Measurements from ENCODE around the gene HEATR5B.
"Not testable (repeated sequence)": the region's sequence is repeated elsewhere in the genome, so short reads cannot be mapped to it uniquely, and the experiment has no call there.

The HEATR5B gene

GRCh38 chr2:36988008-36988407 is 96.2 kb downstream of the HEATR5B start:
- in situ Hi-C loops (cut with MboI; ENCODE audit: low sequenced_read_pairs): no loop called here

DNA sequence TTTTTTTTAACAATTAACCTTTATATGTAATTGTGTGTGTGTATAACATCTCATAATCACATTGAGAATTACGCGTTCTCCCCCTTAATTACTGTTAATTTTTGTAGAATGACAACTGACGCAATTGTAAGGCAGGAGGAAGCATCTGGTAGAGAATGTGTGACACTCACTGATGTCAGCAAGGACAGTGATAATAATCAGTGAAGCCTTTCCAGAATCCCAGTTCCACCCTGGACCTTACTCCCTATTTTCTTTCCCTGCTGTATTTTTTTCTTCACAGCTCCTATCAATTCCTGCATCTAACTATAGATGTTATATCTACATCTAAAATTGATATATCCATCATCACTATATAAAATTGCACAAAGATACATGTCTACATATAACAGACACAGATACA is 101.7 kb downstream of the HEATR5B start:
- in situ Hi-C loops (cut with MboI; ENCODE audit: low sequenced_read_pairs): no loop called here

DNA sequence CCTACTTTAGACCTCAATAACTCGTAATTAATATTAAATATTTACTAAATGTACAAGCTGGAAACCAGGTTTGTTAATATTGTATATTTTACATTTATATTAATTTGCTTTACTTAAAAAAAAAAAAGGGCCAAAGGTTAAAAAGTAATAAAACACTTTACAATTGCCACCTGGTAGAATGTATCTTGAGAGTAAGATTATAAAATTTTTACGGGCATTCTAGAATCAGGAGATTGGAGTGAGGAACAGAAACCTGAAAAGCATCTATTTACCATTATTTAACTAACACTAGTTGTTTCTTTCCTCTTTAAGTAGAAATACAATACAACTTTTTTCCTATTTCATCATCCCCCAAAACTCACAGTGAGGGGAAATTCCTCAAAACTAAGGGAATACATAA is 102.3 kb downstream of the HEATR5B start:
- in situ Hi-C loops (cut with MboI; ENCODE audit: low sequenced_read_pairs): no loop called here

- in situ Hi-C loops (cut with MboI; ENCODE audit: low sequenced_read_pairs): not testable (repeated sequence)
Measured at GRCh38 chr2:36979007-36979406, 105.2 kb downstream of the HEATR5B start.

- in situ Hi-C loops (cut with MboI; ENCODE audit: low sequenced_read_pairs): no loop called here
Measured at GRCh38 chr2:36976065-36976464, 108.1 kb downstream of the HEATR5B start.

DNA sequence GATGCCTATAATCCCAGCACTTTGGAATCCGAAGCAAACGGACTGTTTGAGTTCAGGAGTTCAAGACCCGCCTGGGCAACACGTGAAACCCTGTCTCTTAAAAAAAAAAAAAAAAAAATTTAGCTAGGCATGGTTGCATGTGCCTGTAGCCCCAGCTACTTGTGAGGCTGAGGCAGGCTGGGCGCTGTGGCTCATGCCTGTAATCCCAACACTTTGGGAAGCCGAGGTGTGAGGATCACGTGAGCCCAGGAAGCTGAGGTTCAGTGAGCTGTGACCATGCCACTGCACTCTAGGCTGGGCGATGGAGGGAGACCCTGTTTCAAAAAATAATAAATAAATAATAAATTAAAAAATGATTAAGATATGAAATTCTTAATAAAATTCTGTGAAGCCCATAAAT is 108.9 kb downstream of the HEATR5B start:
- in situ Hi-C loops (cut with MboI; ENCODE audit: low sequenced_read_pairs): no loop called here

DNA sequence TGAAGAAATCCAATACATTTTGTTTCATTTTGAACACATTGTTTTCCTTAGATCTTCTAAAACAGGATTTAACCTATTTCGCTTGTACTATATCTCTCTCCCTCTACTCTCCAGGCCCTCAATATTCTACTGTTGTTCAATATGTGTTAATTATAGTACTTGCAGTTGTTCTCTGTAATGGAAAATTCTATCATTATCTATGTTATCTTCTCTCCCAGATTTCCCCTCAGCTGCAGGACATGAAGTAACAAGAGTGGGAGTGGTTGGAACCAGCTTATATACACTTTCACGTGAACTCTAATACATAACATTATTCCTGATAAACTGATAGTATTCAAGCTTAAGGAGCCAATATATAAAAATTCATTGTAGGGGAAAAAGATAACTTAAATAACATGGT is 110.9 kb downstream of the HEATR5B start:
- in situ Hi-C loops (cut with MboI; ENCODE audit: low sequenced_read_pairs): no loop called here

DNA sequence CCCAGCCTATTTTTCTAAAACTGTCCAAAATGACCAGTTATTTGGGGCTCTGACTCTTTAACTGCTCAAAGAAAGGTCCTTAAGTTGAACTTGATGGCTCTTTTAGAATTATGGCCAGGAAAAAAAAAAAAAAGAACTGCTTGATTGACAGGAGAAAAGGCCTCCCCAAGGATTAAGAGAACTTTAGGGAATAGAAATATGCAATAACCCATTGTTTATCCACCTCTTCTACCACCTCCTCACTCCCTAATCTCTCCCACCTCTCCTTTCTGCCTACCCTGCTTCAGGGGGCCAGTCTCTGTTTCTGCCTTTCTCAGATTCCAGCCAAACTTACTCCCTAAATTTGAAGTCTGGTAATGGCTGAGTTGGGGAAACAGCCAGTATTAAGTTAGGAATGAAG is 112.2 kb downstream of the HEATR5B start:
- in situ Hi-C loops (cut with MboI; ENCODE audit: low sequenced_read_pairs): no loop called here

DNA sequence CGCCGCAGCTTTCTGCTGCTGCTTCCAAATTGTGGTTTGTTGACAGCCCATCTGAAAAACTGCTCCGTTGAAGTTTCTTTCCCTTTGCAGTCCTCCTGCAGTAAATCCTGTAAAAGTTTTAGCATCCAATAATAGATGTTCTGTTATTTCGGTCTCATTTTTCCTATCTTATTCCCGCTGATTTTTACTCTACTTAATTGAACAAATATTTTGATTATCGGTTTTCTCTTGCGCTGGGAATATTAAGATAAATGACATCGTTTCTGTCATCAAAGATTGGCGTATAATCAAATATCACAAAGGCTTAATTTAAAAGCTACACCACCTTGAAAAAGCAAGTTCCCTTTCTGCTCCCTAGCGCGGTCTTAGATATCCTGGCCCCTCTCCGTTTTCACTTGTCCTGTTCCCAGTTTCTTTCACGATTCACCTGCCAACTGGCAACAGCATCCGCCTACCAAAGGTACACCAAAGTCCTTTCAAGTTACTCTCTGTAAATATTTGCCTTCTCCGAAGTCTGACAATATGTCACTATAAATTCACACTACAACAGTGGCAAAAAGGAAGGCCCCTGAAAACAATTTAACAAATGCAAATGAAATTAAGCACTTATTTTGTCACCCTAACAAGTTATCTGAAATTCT is 116.8 kb downstream of the HEATR5B start:
- in situ Hi-C loops (cut with MboI; ENCODE audit: low sequenced_read_pairs): no loop called here

DNA sequence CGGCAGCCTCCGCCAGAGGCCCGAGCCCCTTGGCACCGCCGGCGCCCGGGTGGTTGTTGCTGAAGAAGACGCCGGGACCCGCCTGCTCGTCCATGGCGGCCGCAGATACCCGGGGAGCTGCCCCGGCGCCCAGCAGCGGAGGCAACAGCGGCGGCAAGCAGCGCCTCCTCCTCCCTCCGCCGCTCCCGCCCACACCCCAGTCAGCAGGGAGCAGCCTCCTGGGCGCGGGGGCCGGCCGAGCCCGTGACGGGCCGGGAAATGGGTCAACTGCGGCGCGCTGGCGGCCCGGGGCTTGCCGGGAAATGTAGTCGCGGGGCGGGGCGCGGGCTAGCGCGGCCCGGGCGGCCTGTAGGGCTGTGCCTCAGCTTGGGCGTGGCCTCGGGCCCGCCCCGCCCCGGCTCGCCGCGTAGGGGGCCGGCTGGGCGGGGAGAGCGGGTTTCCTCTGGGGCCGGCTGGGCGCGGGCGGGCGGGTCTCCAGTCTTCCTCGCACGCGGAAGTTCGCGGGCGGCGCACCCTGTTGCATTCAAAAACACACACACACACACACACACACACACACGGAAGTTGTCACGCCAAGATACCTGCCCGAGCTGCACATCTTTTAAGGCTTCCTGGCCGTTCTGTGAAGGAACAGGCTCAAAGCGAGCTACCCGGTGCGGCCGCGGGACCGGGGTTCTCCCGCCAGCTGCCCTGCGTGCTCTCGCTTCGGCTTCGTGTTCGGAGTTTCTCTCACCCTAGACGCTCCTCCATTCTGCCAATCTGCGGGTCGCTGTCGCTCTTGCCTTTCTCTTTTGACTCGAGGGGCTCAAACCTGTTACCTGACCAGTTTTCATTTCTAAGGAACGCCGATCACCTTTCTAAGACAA is 117.6 kb downstream of the HEATR5B start, which contains the start of gene STRN:
Gene STRN (minus strand): TSS at position 167 of the 866 bp plus-strand sequence. CDS start 73 bp downstream, at position 94.
- in situ Hi-C loops (cut with MboI; ENCODE audit: low sequenced_read_pairs): no loop called here

DNA sequence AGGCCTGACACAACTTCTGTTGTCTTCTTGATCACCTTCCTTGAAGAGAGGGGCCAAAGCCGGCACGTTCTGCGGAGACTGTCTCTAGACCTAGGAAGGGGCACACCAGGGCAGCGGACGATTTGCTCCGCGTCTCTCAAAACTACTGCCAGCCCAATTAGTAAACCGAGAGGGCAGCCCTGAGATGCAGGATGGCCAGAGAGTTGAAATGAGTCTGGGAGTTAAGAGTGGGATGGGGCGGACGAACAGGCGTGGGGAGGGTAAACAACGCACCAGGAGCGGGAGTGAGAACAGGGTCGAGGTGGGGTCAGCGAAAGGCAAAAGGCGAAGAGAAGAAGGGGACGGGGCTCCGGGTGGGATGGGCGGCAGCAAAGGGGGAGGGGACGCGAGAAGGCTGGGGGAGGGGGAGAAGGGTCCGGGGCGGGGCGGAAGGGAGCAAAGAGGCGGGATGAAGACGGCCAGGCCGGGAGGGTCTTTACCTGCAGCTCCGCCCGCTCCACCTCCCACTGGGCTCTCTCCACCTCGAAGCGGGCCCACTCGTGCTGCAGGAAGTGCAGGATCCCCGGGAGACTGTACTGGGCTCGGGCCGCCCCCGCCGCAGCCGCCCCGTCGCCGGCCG is 118.3 kb downstream of the HEATR5B start:
- in situ Hi-C loops (cut with MboI; ENCODE audit: low sequenced_read_pairs): no loop called here

DNA sequence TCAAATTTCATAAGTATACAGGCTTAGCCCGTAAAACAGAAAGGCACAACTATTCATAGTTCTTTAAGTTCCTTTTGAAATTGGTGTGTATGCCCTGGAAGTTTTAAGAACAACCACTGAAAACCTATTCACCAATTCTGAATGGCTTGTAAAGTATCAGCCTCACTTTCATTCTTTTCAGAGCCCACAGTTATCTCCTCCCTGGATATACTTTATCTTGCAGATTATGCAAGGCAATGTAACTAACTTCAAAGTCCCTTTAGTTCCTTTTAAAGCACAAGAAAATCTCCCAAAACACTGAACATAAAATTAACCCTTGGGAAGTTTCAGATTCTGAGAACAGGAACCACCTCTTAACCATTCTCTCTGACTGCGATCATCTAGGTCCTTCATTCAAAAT is 119.0 kb downstream of the HEATR5B start:
- in situ Hi-C loops (cut with MboI; ENCODE audit: low sequenced_read_pairs): no loop called here

DNA sequence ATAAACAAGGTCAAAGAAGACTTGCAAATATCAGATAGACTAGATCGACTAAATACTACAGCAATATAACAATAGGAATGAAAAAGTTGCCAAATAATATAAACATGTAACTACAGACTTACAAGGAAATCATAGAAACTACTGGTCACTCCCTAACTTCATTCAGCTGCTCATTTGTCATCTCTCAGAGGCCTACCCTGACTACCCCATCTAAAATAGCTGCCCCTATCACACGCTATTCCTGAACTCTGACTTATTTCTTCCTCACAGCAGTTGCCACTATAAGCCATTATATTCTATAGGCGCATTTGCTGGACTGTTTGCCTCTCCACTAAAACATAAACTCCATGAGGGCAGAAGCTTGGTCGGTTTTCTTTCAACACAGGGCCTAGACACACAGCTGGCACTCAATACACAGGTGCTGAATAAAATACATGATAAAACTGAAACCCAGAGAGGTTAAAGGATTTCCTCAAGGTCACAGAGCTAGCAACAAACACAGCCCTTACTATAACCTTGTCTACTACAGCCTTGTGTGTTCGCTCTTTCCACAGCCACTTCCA is 119.6 kb downstream of the HEATR5B start:
- in situ Hi-C loops (cut with MboI; ENCODE audit: low sequenced_read_pairs): no loop called here

GRCh38 chr2:36963734-36964133 is 120.4 kb downstream of the HEATR5B start:
- in situ Hi-C loops (cut with MboI; ENCODE audit: low sequenced_read_pairs): no loop called here

GRCh38 chr2:36963106-36963505 is 121.1 kb downstream of the HEATR5B start:
- in situ Hi-C loops (cut with MboI; ENCODE audit: low sequenced_read_pairs): no loop called here

- in situ Hi-C loops (cut with MboI; ENCODE audit: low sequenced_read_pairs): no loop called here
Measured at GRCh38 chr2:36960773-36961172, 123.4 kb downstream of the HEATR5B start.

DNA sequence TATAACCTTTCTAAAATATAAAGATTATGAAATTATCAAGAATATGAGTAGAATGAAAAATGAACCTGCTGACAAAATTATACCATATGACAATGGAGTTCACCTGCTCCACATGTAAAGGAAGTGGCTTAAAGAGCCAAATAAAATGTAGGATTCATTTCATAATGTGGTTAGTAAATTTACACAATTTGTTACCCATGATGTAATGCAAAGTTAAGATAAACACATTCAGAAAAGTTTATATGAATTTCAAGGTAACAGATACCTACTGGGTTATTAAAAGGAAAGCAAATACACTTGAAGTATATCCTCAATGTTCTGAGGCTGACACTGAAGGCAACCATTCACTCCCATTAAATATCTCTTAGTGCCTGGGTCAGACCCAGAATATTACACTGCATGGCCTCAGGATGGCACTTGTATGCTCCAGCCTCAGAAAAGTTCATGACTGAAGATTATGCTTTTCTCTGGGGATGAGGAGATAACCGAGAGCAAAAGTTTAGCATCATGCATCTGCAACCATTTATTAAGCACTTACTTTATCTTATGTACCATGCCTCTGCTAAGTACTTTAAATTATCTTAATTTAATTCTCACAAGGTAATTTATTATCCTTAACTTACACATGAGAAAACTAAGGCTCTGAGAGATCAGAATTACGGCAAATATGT is 124.0 kb downstream of the HEATR5B start:
- in situ Hi-C loops (cut with MboI; ENCODE audit: low sequenced_read_pairs): no loop called here

DNA sequence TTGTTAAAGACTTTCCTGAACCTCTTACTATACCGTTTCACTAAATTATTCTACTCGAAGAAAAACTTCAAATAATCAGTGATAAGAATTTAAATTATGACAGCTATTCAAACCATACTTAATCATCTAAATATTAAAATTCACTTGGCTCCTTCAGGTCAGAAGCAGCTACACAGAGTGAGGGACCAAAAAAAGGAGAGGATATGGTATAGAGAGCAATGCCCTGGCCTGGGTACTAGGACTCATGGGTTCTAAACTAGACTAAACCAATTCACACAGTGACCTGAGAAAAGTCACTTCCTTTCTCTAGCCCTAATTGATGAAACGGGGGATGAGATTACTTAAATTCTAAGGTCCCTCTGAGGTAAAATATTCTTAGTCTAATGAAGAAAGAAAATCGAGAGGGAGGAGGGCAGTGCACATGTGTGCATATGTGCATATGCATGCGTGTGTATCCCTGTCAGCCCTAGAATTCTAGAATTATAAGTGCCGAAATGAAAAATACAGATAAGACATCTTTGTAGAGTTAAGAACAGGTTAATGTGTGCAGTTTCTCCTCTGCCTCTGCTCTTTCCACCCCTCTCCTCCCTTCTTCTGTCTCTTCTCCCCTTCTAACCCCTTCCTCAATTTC is 129.1 kb downstream of the HEATR5B start:
- in situ Hi-C loops (cut with MboI; ENCODE audit: low sequenced_read_pairs): no loop called here

DNA sequence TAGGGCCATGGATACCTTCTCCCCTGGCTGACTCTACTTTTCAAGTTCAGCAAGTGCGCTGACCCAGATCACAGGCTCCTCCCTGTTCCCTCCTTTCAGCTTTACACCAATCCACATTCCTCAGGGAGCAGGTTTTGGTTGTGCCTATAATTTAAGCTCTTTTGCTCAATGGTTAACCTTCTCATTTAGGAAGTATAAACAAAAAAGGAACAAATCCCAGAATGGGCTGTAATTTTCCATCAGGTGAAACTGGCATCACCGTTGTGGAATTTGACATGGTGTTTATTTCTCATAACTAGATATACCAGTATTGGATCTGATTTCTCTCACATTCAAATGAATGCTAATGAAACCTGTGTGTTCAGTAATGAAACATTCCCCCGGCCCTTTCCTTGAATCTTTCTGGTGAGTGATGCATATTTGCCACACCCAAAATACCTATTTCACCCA is 131.4 kb downstream of the HEATR5B start:
- in situ Hi-C loops (cut with MboI; ENCODE audit: low sequenced_read_pairs): no loop called here

DNA sequence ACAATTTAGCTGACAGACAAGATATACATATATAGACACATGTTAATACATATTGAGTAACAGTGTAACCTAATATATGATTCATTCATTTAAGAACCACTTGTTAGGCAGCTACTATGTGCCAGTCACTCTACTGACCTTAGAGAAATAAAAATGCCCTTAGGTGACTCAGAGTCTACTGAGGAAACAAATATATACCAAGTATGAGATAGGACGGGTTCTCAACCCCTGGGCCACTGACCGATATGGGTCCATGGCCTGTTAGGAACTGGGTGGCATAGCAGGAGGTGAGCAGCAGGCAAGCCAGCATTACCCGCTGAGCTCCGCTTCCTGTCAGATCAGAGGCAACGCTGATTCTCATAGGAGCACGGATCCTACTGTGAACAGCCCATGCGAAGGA is 132.6 kb downstream of the HEATR5B start:
- in situ Hi-C loops (cut with MboI; ENCODE audit: low sequenced_read_pairs): no loop called here

Data from hTERT RPE-1 (cell line).